ENCODE data around the gene CENPN. TPM values are rescaled to one million over a fixed set of nuclear protein-coding genes. Genes with fewer than 3 reads are reported as not detected.

Gene CENPN
- total and polyA plus RNA-seq, 2 of the 13 experiments (the other 11 are each of a cell fraction or from before 2014, with no cell fraction given): 29.7 to 129 TPM

GRCh38 chr16:81035398-81035974 lies 28.5 kb downstream of the CENPN start, which contains the start of gene ATMIN (continued):
- TF ChIP-seq, protein P1, sequence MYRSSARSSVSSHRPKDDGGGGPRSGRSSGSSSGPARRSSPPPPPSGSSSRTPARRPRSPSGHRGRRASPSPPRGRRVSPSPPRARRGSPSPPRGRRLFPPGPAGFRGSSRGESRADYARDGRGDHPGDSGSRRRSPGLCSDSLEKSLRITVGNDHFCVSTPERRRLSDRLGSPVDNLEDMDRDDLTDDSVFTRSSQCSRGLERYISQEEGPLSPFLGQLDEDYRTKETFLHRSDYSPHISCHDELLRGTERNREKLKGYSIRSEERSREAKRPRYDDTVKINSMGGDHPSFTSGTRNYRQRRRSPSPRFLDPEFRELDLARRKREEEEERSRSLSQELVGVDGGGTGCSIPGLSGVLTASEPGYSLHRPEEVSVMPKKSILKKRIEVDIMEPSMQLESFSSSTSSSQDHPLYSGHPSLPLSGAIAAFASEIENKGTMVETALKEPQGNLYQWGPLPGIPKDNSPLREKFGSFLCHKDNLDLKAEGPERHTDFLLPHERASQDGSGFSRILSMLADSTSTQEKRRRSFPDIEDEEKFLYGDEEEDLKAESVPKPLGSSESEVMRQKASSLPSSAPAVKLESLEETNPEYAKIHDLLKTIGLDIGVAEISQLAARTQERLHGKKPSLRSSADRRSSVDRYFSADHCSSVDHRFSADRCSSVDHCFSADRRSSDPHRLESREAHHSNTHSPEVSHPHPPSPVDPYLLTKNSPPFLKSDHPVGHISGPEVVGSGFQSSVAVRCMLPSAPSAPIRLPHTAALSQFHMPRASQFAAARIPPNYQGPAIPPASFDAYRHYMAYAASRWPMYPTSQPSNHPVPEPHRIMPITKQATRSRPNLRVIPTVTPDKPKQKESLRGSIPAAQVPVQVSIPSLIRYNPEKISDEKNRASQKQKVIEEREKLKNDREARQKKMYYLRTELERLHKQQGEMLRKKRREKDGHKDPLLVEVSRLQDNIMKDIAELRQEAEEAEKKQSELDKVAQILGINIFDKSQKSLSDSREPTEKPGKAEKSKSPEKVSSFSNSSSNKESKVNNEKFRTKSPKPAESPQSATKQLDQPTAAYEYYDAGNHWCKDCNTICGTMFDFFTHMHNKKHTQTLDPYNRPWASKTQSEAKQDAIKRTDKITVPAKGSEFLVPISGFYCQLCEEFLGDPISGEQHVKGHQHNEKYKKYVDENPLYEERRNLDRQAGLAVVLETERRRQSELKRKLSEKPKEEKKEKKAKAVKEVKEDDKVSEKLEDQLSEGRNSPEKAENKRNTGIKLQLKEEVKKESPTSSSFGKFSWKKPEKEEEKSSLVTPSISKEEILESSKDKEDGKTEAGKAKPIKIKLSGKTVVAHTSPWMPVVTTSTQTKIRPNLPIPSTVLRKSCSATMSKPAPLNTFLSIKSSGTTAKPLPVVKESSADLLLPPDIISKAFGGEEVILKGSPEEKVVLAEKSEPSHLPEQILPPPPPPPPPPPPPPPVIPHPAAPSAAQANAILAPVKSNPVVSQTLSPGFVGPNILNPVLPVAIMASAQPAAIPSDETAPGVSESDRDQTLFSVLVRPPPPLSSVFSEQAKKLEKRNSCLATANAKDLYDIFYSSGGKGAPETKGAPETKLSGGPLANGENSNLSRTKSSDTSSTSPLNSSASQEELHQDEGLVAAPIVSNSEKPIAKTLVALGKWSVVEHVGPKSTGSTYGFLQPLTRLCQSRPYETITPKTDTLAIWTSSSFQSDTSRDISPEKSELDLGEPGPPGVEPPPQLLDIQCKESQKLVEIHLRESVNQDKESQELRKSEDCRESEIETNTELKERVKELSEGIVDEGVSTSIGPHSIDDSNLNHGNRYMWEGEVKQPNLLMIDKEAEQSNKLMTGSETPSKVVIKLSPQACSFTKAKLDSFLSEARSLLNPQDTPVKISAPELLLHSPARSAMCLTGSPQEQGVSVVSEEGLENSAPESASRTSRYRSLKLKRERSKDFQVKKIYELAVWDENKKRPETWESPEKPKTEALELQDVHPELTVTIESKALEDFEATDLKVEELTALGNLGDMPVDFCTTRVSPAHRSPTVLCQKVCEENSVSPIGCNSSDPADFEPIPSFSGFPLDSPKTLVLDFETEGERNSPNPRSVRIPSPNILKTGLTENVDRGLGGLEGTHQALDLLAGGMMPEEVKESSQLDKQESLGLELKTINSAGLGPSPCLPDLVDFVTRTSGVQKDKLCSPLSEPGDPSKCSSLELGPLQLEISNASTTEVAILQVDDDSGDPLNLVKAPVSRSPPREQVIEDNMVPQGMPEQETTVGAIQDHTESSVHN (CRISPR knock-in tag; IDR thresholded peaks at IDR 0.05): no peak
- TF ChIP-seq ZNF264 (CRISPR knock-in tag; IDR thresholded peaks at IDR 0.05) (no peak), MXD4 (CRISPR knock-in tag; IDR thresholded peaks at IDR 0.05) (no peak), DNMT1 (CRISPR knock-in tag; IDR thresholded peaks at IDR 0.05) (no peak), RBFOX2 (IDR thresholded peaks at IDR 0.05; ENCODE audit: low read depth, low read length) (peak; percentile 72), KDM3A (CRISPR knock-in tag; IDR thresholded peaks at IDR 0.05; ENCODE audit: low read depth) (peak; percentile 64; the same call in 1 of the 2 replicates), YEATS2 (CRISPR knock-in tag; IDR thresholded peaks at IDR 0.05; ENCODE audit: borderline replicate concordance) (peak; percentile 51; the same call in 1 of the 2 replicates), DMAP1 (CRISPR knock-in tag; IDR thresholded peaks at IDR 0.05) (no peak), ZNF225 (CRISPR knock-in tag; IDR thresholded peaks at IDR 0.05) (no peak), ZNF180 (CRISPR knock-in tag; IDR thresholded peaks at IDR 0.05; ENCODE audit: borderline replicate concordance, low read depth) (no peak), JUNB (CRISPR knock-in tag; IDR thresholded peaks at IDR 0.05; ENCODE audit: borderline replicate concordance) (no peak), ZNF619 (CRISPR knock-in tag; IDR thresholded peaks at IDR 0.05) (no peak), ZFX (CRISPR knock-in tag; IDR thresholded peaks at IDR 0.05; ENCODE audit: low read depth) (peak; percentile 47; the same call in 1 of the 2 replicates), ZNF24 (IDR thresholded peaks at IDR 0.05) (0 out of 2 replicates have a peak, but pooled peaks have one; percentile 52), ZUFSP (CRISPR knock-in tag; IDR thresholded peaks at IDR 0.05; ENCODE audit: borderline replicate concordance) (no peak), ZC3H4 (CRISPR knock-in tag; IDR thresholded peaks at IDR 0.05; ENCODE audit: borderline replicate concordance) (no peak), ZNF333 (CRISPR knock-in tag; IDR thresholded peaks at IDR 0.05; ENCODE audit: borderline replicate concordance) (peak; percentile 34; the same call in 1 of the 2 replicates), GABPA (IDR thresholded peaks at IDR 0.05; ENCODE audit: low read depth, low read length) (peak; percentile 82), GABPA (CRISPR knock-in tag; IDR thresholded peaks at IDR 0.05; ENCODE audit: low read depth) (peak; percentile 76)
- TF ChIP-seq, protein P2, sequence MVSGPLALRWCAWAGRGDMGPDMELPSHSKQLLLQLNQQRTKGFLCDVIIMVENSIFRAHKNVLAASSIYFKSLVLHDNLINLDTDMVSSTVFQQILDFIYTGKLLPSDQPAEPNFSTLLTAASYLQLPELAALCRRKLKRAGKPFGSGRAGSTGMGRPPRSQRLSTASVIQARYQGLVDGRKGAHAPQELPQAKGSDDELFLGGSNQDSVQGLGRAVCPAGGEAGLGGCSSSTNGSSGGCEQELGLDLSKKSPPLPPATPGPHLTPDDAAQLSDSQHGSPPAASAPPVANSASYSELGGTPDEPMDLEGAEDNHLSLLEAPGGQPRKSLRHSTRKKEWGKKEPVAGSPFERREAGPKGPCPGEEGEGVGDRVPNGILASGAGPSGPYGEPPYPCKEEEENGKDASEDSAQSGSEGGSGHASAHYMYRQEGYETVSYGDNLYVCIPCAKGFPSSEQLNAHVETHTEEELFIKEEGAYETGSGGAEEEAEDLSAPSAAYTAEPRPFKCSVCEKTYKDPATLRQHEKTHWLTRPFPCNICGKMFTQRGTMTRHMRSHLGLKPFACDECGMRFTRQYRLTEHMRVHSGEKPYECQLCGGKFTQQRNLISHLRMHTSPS (CRISPR knock-in tag; IDR thresholded peaks at IDR 0.05; ENCODE audit: low read depth): no peak

Data from HepG2 (cell line).